B cell (primary cell): ENCODE measurements around the gene ZBTB14. TPM values are rescaled to one million over a fixed set of nuclear protein-coding genes. Genes with fewer than 3 reads are reported as not detected.

Source experiments
- ATAC-seq: fragments of 200-7000 bp; cut with Tn5 transposase; one replicate; pipeline ENCODE4 v1.10.0; 2021; ENCODE audit warnings: low read depth, mild to moderate bottlenecking, moderate number of reproducible peaks, moderate library complexity
- CTCF ChIA-PET: fragments of 350-600 bp; sonication (Branson Sonifier 250); formaldehyde crosslinking; loops from one replicate; lab custom pipeline; 2021; ENCODE audit warnings: antibody characterized with exemption, inconsistent platforms; lab: Charles Lee
- POLR2A ChIA-PET: fragments of 350-600 bp; sonication (Branson Sonifier 250); formaldehyde crosslinking; loops from one replicate; lab custom pipeline; 2021; ENCODE audit warnings: antibody characterized with exemption; lab: Charles Lee
- DNase-seq: peaks from one replicate; pipeline ENCODE4 v3.0.0; 2013
- H2AFZ ChIP-seq: 2 replicates; pipeline ENCODE4 v1.6.1; 2012; ENCODE audit warnings: mild to moderate bottlenecking, low read depth, low read length; ENCODE audit not compliant: insufficient read depth, poor library complexity, severe bottlenecking
- H3K27ac ChIP-seq, 2 donors: 1 replicate in 1 of 2; 2 replicates in 1 of 2; pipeline ENCODE4 v1.5.1; 2012 to 2013; ENCODE audit warnings: low read length in 2 of 2, mild to moderate bottlenecking in 2 of 2, moderate library complexity in 1 of 2
- H3K27me3 ChIP-seq, 4 experiments: fragments of 200-600 bp in 1 of 4; sonication (generic) in 1 of 4; replicated peaks in 1 of 4; 1 replicate in 2 of 4; 2 replicates in 2 of 4; pipeline versions ENCODE4 v1.6.1 to v1.7.0; 2013 to 2016; ENCODE audit warnings: low read length in 3 of 4, mild to moderate bottlenecking in 2 of 4, mixed read lengths in 1 of 4, moderate library complexity in 1 of 4; ENCODE audit not compliant: insufficient read depth in 4 of 4, control insufficient read depth in 3 of 4; ENCODE audit errors: control extremely low read depth in 1 of 4
- H3K36me3 ChIP-seq, 2 experiments: replicated peaks in 1 of 2; 1 replicate in 1 of 2; 2 replicates in 1 of 2; pipeline versions ENCODE4 v1.6.1 to v1.7.1; 2013; ENCODE audit warnings: low read length in 1 of 2; ENCODE audit not compliant: insufficient read depth in 2 of 2, control insufficient read depth in 1 of 2; ENCODE audit errors: control extremely low read depth in 1 of 2, extremely low read depth in 1 of 2
- H3K4me1 ChIP-seq, 2 donors: fragments of 200-600 bp in 1 of 2; sonication (generic) in 1 of 2; 1 replicate in 1 of 2; 2 replicates in 1 of 2; pipeline versions ENCODE4 v1.5.1 to v1.6.1; 2013 to 2017; ENCODE audit warnings: low read length in 2 of 2; ENCODE audit not compliant: control insufficient read depth in 2 of 2, insufficient read depth in 2 of 2
- H3K4me2 ChIP-seq: replicated peaks from 2 replicates; pipeline ENCODE3; 2012; ENCODE audit warnings: mild to moderate bottlenecking, low read depth, low read length; ENCODE audit not compliant: poor library complexity, severe bottlenecking
- H3K4me3 ChIP-seq, 5 experiments: fragments of 200-600 bp in 1 of 5; sonication (generic) in 1 of 5; 1 replicate in 3 of 5; 2 replicates in 2 of 5; pipeline versions ENCODE4 v1.5.1 to v1.7.0; 2011 to 2016; ENCODE audit warnings: low read length in 4 of 5, mild to moderate bottlenecking in 4 of 5, low read depth in 2 of 5, control low read depth in 1 of 5, moderate library complexity in 1 of 5; ENCODE audit not compliant: insufficient read depth in 1 of 5; ENCODE audit errors: control extremely low read depth in 1 of 5, extremely low read depth in 1 of 5
- H3K79me2 ChIP-seq: fragments of 200-600 bp; sonication (generic); one replicate; pipeline ENCODE4 v1.6.0; 2016; ENCODE audit warnings: low read length; ENCODE audit not compliant: control insufficient read depth, insufficient read depth
- H3K9ac ChIP-seq: fragments of 200-600 bp; sonication (generic); 2 replicates; pipeline ENCODE4 v1.6.1; 2017; ENCODE audit warnings: mild to moderate bottlenecking, low read length, moderate library complexity
- H3K9me3 ChIP-seq, 3 donors: one replicate each; pipeline versions ENCODE4 v1.6.1 to v1.7.1; 2013; ENCODE audit warnings: low read length in 2 of 3; ENCODE audit not compliant: control insufficient read depth in 2 of 3, insufficient read depth in 1 of 3; ENCODE audit errors: control extremely low read depth in 1 of 3
- H4K20me1 ChIP-seq: 2 replicates; pipeline ENCODE4 v1.6.0; 2012; ENCODE audit warnings: mild to moderate bottlenecking, low read length; ENCODE audit not compliant: insufficient read depth, control insufficient read depth, poor library complexity, severe bottlenecking
- H3K27ac Mint-ChIP-seq: one replicate; pipeline ENCODE4 v1.8.0; 2021; ENCODE audit warnings: mixed read lengths
- H3K27me3 Mint-ChIP-seq: one replicate; pipeline ENCODE4 v1.8.0; 2021; ENCODE audit warnings: mixed read lengths
- H3K4me1 Mint-ChIP-seq: one replicate; pipeline ENCODE4 v1.8.0; 2021; ENCODE audit warnings: mixed read lengths
- H3K4me3 Mint-ChIP-seq: one replicate; pipeline ENCODE4 v1.8.0; 2021; ENCODE audit warnings: mixed read lengths
- H3K9me3 Mint-ChIP-seq: one replicate; pipeline ENCODE4 v1.8.0; 2022; ENCODE audit warnings: mixed read lengths; ENCODE audit not compliant: insufficient read depth
- EZH2 ChIP-seq: IDR thresholded peaks from 2 replicates; pipeline ENCODE4 v1.6.1; 2012; ENCODE audit warnings: borderline replicate concordance, low read depth, mild to moderate bottlenecking, moderate library complexity, low read length; ENCODE audit not compliant: insufficient read depth, poor library complexity, severe bottlenecking
- WGBS: methylation state at CpG from one replicate; pipeline ENCODE4 v1.1.5; 2013; ENCODE audit warnings: missing lambda C conversion rate; ENCODE audit not compliant: insufficient coverage; 5-methylcytosine and 5-hydroxymethylcytosine counted together
- intact Hi-C: fragments of 100-400 bp; cut with micrococcal nuclease; formaldehyde crosslinking; loops from one replicate; pipeline ENCODE4 v1.10.0; 2022
- polyA plus RNA-seq: library from polyadenylated mRNA; depleted of rRNA; stranded (reverse); fragments of >200 nt; gene quantifications from 2 replicates; pipeline ENCODE4 v1.2.3, GENCODE V29; 2012
- total RNA-seq, 2 donors: library from RNA; stranded (reverse); fragments of 120-200 nt in 1 of 2; gene quantifications; 1 replicate in 1 of 2; 2 replicates in 1 of 2; pipeline versions ENCODE4 v1.2.3 to v1.2.4, GENCODE V29; 2013 to 2022
- TF ChIP-seq, protein P1 (sequence below): fragments of 200-600 bp; IDR thresholded peaks from one replicate; pipeline ENCODE4 v1.8.0; 2022; ENCODE audit warnings: antibody characterized with exemption, mild to moderate bottlenecking

The ZBTB14 gene
- total and polyA plus RNA-seq, 2 donors (not counting 1 experiment from before 2014, with no cell fraction given) = 12.3 to 34.2 TPM

DNA sequence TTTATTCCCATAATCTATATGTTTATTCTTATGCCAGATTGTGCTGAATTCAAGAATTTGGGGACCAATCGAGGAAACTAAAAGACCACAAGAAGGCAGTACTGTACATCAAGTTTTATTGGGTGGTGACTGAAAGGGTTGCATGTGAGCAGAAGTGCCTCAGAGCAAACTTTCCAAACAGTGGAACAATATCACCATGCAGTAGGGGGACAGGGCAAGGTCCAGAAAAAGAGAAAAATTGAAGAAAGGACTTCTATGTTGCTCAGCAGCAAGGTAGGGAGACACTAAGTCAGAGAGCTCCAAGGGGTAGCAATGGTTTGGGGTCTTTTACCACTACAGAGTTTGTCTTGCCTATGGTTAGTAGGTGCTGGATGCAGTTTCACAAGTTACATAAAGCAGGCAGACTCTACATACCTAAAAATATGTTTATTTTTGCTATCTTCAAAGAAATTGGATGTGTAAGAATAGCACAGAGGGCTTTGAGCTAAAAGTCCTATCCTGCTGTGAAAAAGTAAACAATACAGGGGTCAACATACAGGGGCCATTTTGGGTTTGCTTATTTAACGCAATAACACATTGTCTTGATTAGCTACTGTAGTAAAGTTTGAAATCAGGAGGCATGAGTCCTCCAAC is 43.8 kb upstream of the ZBTB14 start:
- Histone ChIP-seq H2AFZ (no peak overlapping the region), H4K20me1 (no peaks in the 10 kb centered on the region), H3K4me3 (no peak overlapping the region), H3K27me3 (peaks cover 0 to 11% (median 0%) of the 10 kb centered on the region in 4 experiments), H3K4me1 (no peaks in the 10 kb centered on the region), H3K79me2 (no peaks in the 10 kb centered on the region), H3K36me3 (no peaks in the 10 kb centered on the region), H3K9ac (no peak overlapping the region), H3K27ac (no peak overlapping the region), H3K4me2 (no peak overlapping the region), H3K9me3 (no peaks in the 10 kb centered on the region)
- TF ChIP-seq EZH2 = no peak
- TF ChIP-seq, protein P1, sequence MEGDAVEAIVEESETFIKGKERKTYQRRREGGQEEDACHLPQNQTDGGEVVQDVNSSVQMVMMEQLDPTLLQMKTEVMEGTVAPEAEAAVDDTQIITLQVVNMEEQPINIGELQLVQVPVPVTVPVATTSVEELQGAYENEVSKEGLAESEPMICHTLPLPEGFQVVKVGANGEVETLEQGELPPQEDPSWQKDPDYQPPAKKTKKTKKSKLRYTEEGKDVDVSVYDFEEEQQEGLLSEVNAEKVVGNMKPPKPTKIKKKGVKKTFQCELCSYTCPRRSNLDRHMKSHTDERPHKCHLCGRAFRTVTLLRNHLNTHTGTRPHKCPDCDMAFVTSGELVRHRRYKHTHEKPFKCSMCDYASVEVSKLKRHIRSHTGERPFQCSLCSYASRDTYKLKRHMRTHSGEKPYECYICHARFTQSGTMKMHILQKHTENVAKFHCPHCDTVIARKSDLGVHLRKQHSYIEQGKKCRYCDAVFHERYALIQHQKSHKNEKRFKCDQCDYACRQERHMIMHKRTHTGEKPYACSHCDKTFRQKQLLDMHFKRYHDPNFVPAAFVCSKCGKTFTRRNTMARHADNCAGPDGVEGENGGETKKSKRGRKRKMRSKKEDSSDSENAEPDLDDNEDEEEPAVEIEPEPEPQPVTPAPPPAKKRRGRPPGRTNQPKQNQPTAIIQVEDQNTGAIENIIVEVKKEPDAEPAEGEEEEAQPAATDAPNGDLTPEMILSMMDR = no peak
- H3K4me1 Mint-ChIP-seq = no peaks in the 10 kb centered on the region
- H3K9me3 Mint-ChIP-seq = no peaks in the 10 kb centered on the region
- ATAC-seq = no peak
- DNase-seq = no peak
- no peak overlapping the region for H3K4me3 Mint-ChIP-seq
- ChIA-PET POLR2A (no interaction called here), CTCF (no interaction called here)
- intact Hi-C loops = no loop called here
- WGBS = no CpG with 5 or more reads among the region's 2 CpGs
- peaks cover 33% of the 10 kb centered on the region for H3K27me3 Mint-ChIP-seq
- H3K27ac Mint-ChIP-seq = no peak overlapping the region

DNA sequence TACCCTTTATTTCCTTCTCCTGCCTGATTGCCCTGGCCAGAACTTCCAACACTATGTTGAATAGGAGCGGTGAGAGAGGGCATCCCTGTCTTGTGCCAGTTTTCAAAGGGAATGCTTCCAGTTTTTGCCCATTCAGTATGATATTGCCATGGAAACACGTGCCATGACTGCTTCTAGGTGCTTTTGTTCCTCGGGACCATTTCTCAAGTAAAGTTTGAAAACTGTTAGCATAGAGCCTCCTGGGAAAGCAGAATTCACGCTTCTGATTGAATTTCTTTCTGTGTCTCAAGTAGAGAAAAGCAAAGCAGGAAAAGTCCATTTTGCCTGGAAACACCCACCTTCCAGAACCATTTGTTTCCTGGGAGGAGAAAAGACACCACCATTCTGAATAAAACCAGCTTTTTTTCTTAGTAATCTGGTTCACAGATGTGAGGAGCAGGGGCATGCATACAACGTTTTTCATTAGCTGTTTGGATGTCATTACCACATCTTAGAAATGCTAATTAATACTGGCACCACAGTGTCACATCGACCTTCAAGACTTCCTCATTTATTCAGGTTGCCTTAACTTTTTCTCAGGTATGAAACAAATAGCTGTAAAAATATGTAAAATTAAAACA is 39.0 kb upstream of the ZBTB14 start:
- 17% methylated on average over 1 of the region's 6 CpGs for WGBS
- POLR2A ChIA-PET = no interaction called here

More for the DNA sequence above, 39.0 kb upstream of the ZBTB14 start:
- H4K20me1 ChIP-seq = no peaks in the 10 kb centered on the region
- no peaks in the 10 kb centered on the region for H3K79me2 ChIP-seq
- no peak overlapping the region for H2AFZ ChIP-seq
- H3K9me3 Mint-ChIP-seq = no peaks in the 10 kb centered on the region
- TF ChIP-seq EZH2 = no peak
- TF ChIP-seq, protein P1 = no peak
- ATAC-seq (no peak), DNase-seq (no peak)
- peaks cover 0 to 3% (median 0%) of the 10 kb centered on the region in 4 experiments for H3K27me3 ChIP-seq
- H3K4me3 Mint-ChIP-seq = no peak overlapping the region
- H3K4me3 ChIP-seq = no peak overlapping the region
- no peaks in the 10 kb centered on the region for H3K36me3 ChIP-seq
- H3K4me1 ChIP-seq = no peaks in the 10 kb centered on the region
- H3K4me1 Mint-ChIP-seq = no peaks in the 10 kb centered on the region
- peaks cover 14% of the 10 kb centered on the region for H3K27me3 Mint-ChIP-seq
- H3K9me3 ChIP-seq = no peaks in the 10 kb centered on the region
- no peak overlapping the region for H3K9ac ChIP-seq
- CTCF ChIA-PET = no interaction called here
- no peak overlapping the region for H3K27ac ChIP-seq
- H3K4me2 ChIP-seq = no peak overlapping the region
- intact Hi-C loops = no loop called here
- no peak overlapping the region for H3K27ac Mint-ChIP-seq
